Aorta (tissue), 5 donors: Measurements from ENCODE around the gene ADAT1. TPM values are rescaled to one million over a fixed set of nuclear protein-coding genes. Genes with fewer than 3 reads are reported as not detected.

ENCODE experiments used
- ATAC-seq: fragments of 200-7000 bp; cut with Tn5 transposase; one replicate; pipeline ENCODE4 v1.9.1; 2022; ENCODE audit warnings: moderate library complexity; ENCODE audit not compliant: low FRiP score
- DNase-seq, 2 donors: peaks; one replicate each; pipeline ENCODE4 v3.0.0-alpha.2; 2020
- H3K27ac ChIP-seq, 2 donors: one replicate each; pipeline ENCODE4 v1.5.1; 2013; ENCODE audit warnings: low read length in 2 of 2, mild to moderate bottlenecking in 2 of 2, moderate library complexity in 2 of 2, control low read depth in 1 of 2, inconsistent platforms in 1 of 2, low read depth in 1 of 2
- H3K27me3 ChIP-seq, 2 donors: one replicate each; pipeline ENCODE4 v1.6.1; 2013; ENCODE audit warnings: control low read depth in 1 of 2, low read length in 1 of 2, mild to moderate bottlenecking in 1 of 2, moderate library complexity in 1 of 2; ENCODE audit not compliant: insufficient read depth in 2 of 2, control insufficient read depth in 1 of 2
- H3K36me3 ChIP-seq, 2 donors: one replicate each; pipeline ENCODE4 v1.6.1; 2013; ENCODE audit warnings: control low read depth in 1 of 2, low read length in 1 of 2, mild to moderate bottlenecking in 1 of 2; ENCODE audit not compliant: insufficient read depth in 2 of 2, control insufficient read depth in 1 of 2
- H3K4me1 ChIP-seq, 2 donors: one replicate each; pipeline ENCODE4 v1.6.1; 2013; ENCODE audit warnings: low read length in 2 of 2, control low read depth in 1 of 2, mild to moderate bottlenecking in 1 of 2, moderate library complexity in 1 of 2; ENCODE audit not compliant: insufficient read depth in 2 of 2, control insufficient read depth in 1 of 2
- H3K4me3 ChIP-seq, 2 donors: one replicate each; pipeline ENCODE4 v1.5.1; 2013; ENCODE audit warnings: low read length in 2 of 2, control low read depth in 1 of 2, mild to moderate bottlenecking in 1 of 2
- H3K9me3 ChIP-seq: one replicate; pipeline ENCODE4 v1.6.1; 2013; ENCODE audit warnings: mild to moderate bottlenecking, low read length; ENCODE audit not compliant: control insufficient read depth
- WGBS, 2 donors: extraction: QIAGEN DNeasy Blood & Tissue Kit; methylation state at CpG; one replicate each; pipeline ENCODE4 v1.1.7; 2013; 5-methylcytosine and 5-hydroxymethylcytosine counted together
- intact Hi-C, 2 donors: fragments of 100-400 bp; cut with DNase I; formaldehyde crosslinking; loops; one replicate each; pipeline versions ENCODE4 v1.14.2 to v1.15.0; 2022
- polyA plus RNA-seq, 2 donors: library from polyadenylated mRNA; stranded (reverse); fragments of 200-250 nt; gene quantifications; one replicate each; pipeline ENCODE4 v1.2.3, GENCODE V29; 2013
- total RNA-seq, 2 donors: library from RNA; stranded (reverse); fragmentation: NEBNext Ultra II Directional; extraction: Animal tissue kit (Norgen Biotek cat#: 25700); gene quantifications; one replicate each; pipeline ENCODE4 v1.2.1, GENCODE V29; 2021
- donor health status: healthy with polysubstance abuse.
- donor health status: Bipolar disorder and iron deficiency.
- donor health status: DM: no; HTN: no; CAD: no.
- donor health status: DM: no; HTN: no; CAD: no.
- donor health status: DM: yes; HTN: yes; CAD: no.

Gene ADAT1
- total and polyA plus RNA-seq, 4 donors: 7.5 to 44.0 (median 22.3) TPM

DNA sequence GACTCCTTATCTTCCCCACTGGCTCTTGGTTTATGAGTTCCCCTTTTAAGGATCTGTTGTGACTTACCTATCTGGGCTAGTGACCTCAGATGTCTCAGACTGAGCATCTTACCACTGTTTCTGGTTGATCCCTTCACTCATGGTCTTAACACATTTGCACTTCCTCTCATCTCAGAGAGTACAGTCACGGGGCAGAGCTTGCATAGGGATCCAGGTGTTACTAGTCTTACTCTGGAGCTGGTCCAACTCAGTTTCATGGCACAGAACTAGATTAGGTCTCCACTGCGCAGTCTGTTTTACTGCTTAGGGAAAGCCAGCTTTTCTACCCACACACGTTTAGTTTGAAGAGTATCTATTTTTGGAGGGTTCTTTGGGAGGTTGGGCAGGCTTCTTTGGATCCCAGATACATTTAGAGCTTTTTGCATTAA is 46.7 kb downstream of the ADAT1 start:
- Histone ChIP-seq H3K36me3 (peaks cover 5 to 7% of the 10 kb centered on the region in 2 donors), H3K4me1 (peaks cover 0 to 2% of the 10 kb centered on the region in 2 donors), H3K27me3 (no peaks in the 10 kb centered on the region), H3K4me3 (no peak overlapping the region), H3K27ac (peak overlapping the region in 1 of 2 donors; percentile 38), H3K9me3 (no peaks in the 10 kb centered on the region)
- ATAC-seq: no peak
- intact Hi-C loops: no loop called here
- WGBS, 2 donors: 5 to 8% methylated on average over 3 of the region's 3 CpGs
- no peak for DNase-seq

DNA sequence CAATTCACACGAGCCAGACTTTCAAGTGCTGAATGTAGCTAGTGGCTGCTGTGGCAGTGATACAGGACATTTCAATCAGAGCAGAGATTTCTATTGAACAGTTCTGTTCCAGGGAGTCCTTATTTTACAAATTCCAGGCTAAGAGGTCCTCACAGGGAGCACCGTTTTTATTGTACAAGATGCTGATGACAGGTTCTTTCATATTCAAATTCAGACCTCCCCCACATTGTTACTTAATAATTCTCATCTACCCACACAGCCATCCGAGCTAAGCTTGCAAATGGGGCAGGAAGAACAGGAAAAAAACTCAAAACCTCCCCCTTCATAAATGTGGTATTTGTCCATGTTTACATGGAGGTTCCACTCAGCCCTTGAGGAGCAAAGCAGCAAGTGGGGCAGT is 47.1 kb downstream of the ADAT1 start:
- H3K27ac ChIP-seq: peak overlapping the region in 1 of 2 donors; percentile 38
- no peak for DNase-seq
- H3K4me1 ChIP-seq: peaks cover 0 to 2% of the 10 kb centered on the region in 2 donors
- ATAC-seq: no peak
- H3K4me3 ChIP-seq: no peak overlapping the region
- WGBS, 2 donors: 17 to 23% methylated on average over 3 of the region's 3 CpGs
- H3K9me3 ChIP-seq: no peaks in the 10 kb centered on the region
- intact Hi-C loops: no loop called here
- peaks cover 5 to 7% of the 10 kb centered on the region in 2 donors for H3K36me3 ChIP-seq
- H3K27me3 ChIP-seq: no peaks in the 10 kb centered on the region

DNA sequence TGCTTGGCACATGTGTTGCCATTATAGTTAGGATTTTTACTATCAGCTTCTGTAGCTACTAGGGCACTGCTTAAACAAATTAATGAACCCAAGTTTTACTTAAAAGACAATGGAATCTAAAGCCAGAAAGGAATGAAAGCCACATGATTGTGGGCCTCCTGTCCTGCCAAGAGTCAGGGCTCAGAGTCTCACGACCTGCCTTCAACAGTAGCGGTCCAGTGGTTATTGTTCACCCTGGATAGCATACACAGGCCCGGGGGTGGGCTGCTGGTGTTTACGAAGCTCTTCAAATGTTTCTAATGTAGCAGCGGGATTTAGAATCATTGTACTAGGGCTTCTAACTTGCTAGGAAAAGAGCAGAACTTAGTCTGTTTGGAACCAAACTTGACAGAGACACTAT is 49.1 kb downstream of the ADAT1 start:
- Histone ChIP-seq H3K27ac (no peak overlapping the region), H3K27me3 (no peaks in the 10 kb centered on the region), H3K36me3 (peaks cover 6 to 7% of the 10 kb centered on the region in 2 donors), H3K9me3 (no peaks in the 10 kb centered on the region), H3K4me1 (peaks cover 0 to 2% of the 10 kb centered on the region in 2 donors), H3K4me3 (no peak overlapping the region)
- no peak for ATAC-seq
- 71 to 73% methylated on average over 5 of the region's 5 CpGs for WGBS, 2 donors
- intact Hi-C loops: no loop called here
- DNase-seq: no peak

DNA sequence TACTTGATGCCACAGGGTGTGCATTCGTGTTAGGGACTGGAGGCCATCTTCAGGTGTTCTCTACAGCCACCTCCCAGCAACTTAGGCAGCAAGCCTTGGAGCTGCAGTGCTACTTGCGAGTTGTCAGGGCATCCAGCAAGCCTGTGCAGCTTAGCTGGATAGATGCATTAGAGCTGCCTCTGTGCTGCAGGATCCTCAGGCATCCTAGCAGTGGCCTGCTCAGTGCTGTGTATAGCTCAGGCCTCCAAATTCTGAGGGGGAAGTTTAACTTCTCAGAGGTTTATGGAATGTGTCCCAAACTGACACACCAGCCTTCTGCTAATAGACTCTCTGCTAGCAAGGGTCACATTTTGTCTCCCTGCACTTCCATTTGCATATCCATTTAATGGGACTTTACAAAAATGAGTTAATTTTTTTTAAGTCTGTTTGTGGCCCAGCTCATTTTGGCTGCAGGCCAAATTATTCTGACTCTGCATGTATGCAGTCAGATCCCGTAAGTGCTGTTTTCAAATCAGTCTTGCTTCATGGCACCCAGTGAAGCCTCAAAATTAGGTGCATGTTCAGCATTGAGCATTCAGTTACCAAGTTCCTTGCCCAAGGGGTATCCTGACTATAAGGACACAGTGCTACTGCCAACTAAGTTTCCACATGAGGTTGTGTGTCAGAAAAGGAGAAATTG is 50.1 kb downstream of the ADAT1 start:
- Histone ChIP-seq H3K36me3 (peaks cover 7 to 8% of the 10 kb centered on the region in 2 donors), H3K4me3 (no peak overlapping the region), H3K27me3 (no peaks in the 10 kb centered on the region), H3K27ac (no peak overlapping the region), H3K9me3 (no peaks in the 10 kb centered on the region), H3K4me1 (peaks cover 0 to 2% of the 10 kb centered on the region in 2 donors)
- DNase-seq: no peak
- WGBS, 2 donors: 35 to 47% methylated on average over 3 of the region's 3 CpGs
- ATAC-seq: peak; percentile 47
- intact Hi-C loops: loop anchor here in 1 of 2 donors (1.0 kb wide), 1 partner anchor 18 kb away; no protein-coding TSS in a partner anchor

DNA sequence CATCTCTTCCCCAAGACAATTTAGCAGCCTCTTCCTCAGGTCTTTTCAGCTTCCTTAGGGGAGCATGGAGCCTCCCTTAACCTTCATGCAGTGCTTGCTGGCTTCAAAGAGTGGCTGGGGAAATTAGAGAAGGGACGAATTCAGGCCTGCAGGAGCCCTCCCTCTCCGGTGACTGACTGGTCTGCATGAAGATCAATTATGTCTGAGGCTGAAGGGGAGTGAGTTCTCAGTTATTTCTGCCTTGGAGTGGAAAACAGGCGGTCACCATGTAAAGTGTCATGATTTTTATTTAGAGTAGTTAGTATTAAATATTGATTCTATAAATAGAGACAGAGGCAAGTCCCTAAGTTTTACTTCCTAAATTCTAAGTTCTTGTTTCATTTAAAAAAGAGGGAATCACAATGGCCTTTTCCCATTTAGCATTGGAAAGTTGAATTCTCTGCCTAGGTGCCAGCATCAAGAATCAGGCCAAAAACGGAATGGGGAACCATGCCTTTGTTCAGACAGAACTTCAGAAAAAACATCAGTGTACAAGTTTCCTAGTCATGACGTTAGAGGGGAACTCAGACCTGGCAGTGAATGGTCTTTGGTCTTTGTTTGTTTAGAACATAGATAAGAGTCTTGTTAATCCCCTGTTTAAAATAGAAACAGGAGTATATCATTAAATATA is 52.5 kb downstream of the ADAT1 start:
- no peaks in the 10 kb centered on the region for H3K27me3 ChIP-seq
- no peak overlapping the region for H3K27ac ChIP-seq
- 10 to 11% methylated on average over 5 of the region's 5 CpGs for WGBS, 2 donors
- peaks cover 0 to 9% of the 10 kb centered on the region in 2 donors for H3K4me1 ChIP-seq
- no peaks in the 10 kb centered on the region for H3K9me3 ChIP-seq
- DNase-seq: no peak
- intact Hi-C loops: no loop called here
- peaks cover 4 to 7% of the 10 kb centered on the region in 2 donors for H3K36me3 ChIP-seq
- no peak for ATAC-seq
- H3K4me3 ChIP-seq: no peak overlapping the region

DNA sequence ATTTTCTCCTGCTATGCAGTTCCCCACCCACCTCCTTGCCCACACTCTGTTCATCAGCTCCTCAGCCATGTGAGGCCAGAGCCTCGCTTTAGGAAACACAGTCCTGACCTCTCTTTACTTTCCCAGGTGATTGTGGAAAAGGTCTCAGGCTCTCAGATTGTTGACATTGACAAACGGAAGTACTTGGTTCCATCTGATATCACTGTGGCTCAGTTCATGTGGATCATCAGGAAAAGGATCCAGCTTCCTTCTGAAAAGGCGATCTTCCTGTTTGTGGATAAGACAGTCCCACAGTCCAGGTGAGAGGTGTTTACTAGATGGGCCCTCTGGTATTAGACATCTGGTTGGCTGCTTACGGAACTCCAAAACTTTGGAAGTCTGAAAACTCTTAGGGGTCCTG is 55.2 kb downstream of the ADAT1 start:
- no peak overlapping the region for H3K4me3 ChIP-seq
- DNase-seq (no peak), ATAC-seq (no peak)
- H3K27me3 ChIP-seq: no peaks in the 10 kb centered on the region
- intact Hi-C loops: loop anchor here (5.0 kb wide), 2 partner anchors 51 to 54 kb away; partner anchors contain the start of gene ADAT1 (in 2 of the 2)
- H3K9me3 ChIP-seq: no peaks in the 10 kb centered on the region
- WGBS, 2 donors: 71 to 74% methylated on average over 4 of the region's 4 CpGs
- peaks cover 0 to 9% of the 10 kb centered on the region in 2 donors for H3K4me1 ChIP-seq
- peaks cover 4 to 6% of the 10 kb centered on the region in 2 donors for H3K36me3 ChIP-seq
- no peak overlapping the region for H3K27ac ChIP-seq

DNA sequence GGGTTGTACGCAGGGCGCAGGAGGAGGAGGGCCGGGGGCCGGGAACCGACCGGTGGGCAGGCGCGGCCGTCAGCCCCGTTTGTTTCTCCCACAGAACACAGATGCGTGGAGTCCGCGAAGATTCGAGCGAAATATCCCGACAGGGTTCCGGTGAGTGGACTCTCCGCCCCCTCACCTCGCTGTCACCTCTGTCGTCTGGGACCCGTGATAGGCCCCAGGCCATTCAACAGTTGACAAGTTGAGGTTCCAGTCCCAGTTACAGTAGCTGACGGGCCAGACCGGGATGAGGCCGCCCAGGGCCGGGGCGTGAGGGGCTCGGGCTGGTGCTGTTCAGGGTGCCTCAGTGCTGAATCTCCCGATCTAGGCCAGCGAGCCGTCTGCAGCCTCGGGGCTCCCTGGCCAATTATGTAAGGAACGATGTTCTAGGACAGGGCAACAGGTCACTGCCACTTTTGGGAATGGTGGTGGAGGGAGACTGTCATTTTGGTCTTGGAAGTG is 56.3 kb downstream of the ADAT1 start:
- 0 to 1% methylated on average over 27 to 32 of the region's 32 CpGs for WGBS, 2 donors
- DNase-seq: no peak
- H3K36me3 ChIP-seq: peaks cover 2 to 4% of the 10 kb centered on the region in 2 donors
- ATAC-seq: peak; percentile 39
- H3K27ac ChIP-seq: no peak overlapping the region
- peaks cover 0 to 7% of the 10 kb centered on the region in 2 donors for H3K4me1 ChIP-seq
- H3K9me3 ChIP-seq: no peaks in the 10 kb centered on the region
- intact Hi-C loops: loop anchor here (5.0 kb wide), 2 partner anchors 50 to 55 kb away; partner anchors contain the start of gene ADAT1 (in 2 of the 2)
- peak overlapping the region; percentile 85 to 92 for H3K4me3 ChIP-seq
- H3K27me3 ChIP-seq: no peaks in the 10 kb centered on the region

DNA sequence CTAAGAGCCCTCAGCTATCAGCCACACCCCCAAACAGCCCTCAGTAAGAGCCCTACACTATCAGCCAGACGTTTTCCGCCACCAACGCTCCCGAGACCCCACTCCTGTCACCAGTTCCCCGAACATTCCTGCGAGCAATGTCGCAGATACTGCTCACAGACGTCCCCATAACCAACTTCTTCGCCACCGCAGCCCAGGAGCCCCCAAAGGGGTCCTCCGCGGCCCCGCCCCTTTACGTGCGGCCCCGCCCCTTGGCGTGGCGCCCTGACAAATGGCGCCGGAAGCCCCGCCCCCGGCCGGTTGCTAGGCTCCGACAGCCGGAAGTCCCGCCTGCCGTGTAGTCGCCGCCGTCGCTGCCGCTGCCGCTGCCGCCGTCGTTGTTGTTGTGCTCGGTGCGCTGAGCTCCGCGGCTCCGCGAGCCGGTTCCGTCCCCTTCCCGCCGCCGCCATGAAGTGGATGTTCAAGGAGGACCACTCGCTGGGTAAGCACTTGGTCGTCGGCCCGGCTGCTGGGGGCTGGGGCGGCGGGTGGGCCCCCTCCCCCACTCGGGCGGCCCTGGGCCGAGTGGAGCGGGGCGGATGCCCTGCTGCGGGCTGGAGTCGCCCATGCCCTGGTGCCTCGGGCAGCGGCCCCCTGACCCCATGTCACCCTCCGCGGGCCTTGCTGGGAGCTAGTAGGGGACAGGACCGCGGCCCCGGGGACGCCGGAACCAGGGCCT is 56.9 kb downstream of the ADAT1 start, which contains the start of gene GABARAPL2:
TSS of gene GABARAPL2 (plus strand) at position 340 of the 718 bp plus-strand sequence. CDS start at position 448, 108 bp downstream.
- no peaks in the 10 kb centered on the region for H3K9me3 ChIP-seq
- intact Hi-C loops: loop anchor here (5.0 kb wide), 2 partner anchors 49 to 56 kb away; partner anchors contain the start of gene ADAT1 (in 2 of the 2)
- DNase-seq: peak; percentile 88 to 94
- no peaks in the 10 kb centered on the region for H3K27me3 ChIP-seq
- H3K4me1 ChIP-seq: peaks cover 0 to 7% of the 10 kb centered on the region in 2 donors
- WGBS, 2 donors: 1% methylated on average over 54 to 69 of the region's 69 CpGs
- H3K27ac ChIP-seq: peak within 1 kb of the TSS in 1 of 2 donors; percentile 16
- peak within 1 kb of the TSS; percentile 85 to 92 for H3K4me3 ChIP-seq
- peaks cover 2 to 4% of the 10 kb centered on the region in 2 donors for H3K36me3 ChIP-seq
- ATAC-seq: peak; percentile 95
